Colonic mucosa (tissue), 4 donors: ENCODE data around the gene CCDC152. TPM values are rescaled to one million over a fixed set of nuclear protein-coding genes. Genes with fewer than 3 reads are reported as not detected.

ENCODE experiments used
- DNase-seq: peaks from one replicate; pipeline ENCODE4 v3.0.0-alpha.2; 2020
- H3K27ac ChIP-seq: fragments of 200-600 bp; one replicate; pipeline ENCODE4 v1.8.0; 2021
- H3K27me3 ChIP-seq: fragments of 200-600 bp; one replicate; pipeline ENCODE4 v1.8.0; 2021
- H3K36me3 ChIP-seq: fragments of 200-600 bp; one replicate; pipeline ENCODE4 v1.8.0; 2021
- H3K4me1 ChIP-seq: fragments of 200-600 bp; one replicate; pipeline ENCODE4 v1.8.0; 2021; ENCODE audit warnings: mild to moderate bottlenecking
- H3K4me3 ChIP-seq: fragments of 200-600 bp; one replicate; pipeline ENCODE4 v1.8.0; 2021
- H3K9ac ChIP-seq, 2 donors: one replicate each; pipeline ENCODE4 v1.7.0; 2013; ENCODE audit warnings: control low read depth in 2 of 2, low read depth in 2 of 2, low read length in 2 of 2
- H3K9me3 ChIP-seq: fragments of 200-600 bp; one replicate; pipeline ENCODE4 v1.8.0; 2021
- intact Hi-C: fragments of 100-400 bp; cut with DNase I; formaldehyde crosslinking; loops from one replicate; pipeline ENCODE4 v1.14.1; 2022
- total RNA-seq, 2 donors: library from RNA; stranded (reverse); fragmentation: NEBNext Ultra II Directional in 1 of 2; extraction: Animal tissue kit (Norgen Biotek cat#: 25700) in 1 of 2; gene quantifications; one replicate each; pipeline ENCODE4 v1.2.1, GENCODE V29; 2021
- TF ChIP-seq, protein P1 (sequence below): fragments of 200-600 bp; IDR thresholded peaks from one replicate; pipeline ENCODE4 v1.8.0; 2022; ENCODE audit warnings: antibody characterized with exemption, mild to moderate bottlenecking
- donor health status: healthy.
- donor health status: DM: no; HTN: no; CAD: no.
- donor health status: DM: no; HTN: no; CAD: no.

CCDC152 gene
- total RNA-seq, 2 donors from 2014 or later: 0.27 TPM; not detected in 1

DNA sequence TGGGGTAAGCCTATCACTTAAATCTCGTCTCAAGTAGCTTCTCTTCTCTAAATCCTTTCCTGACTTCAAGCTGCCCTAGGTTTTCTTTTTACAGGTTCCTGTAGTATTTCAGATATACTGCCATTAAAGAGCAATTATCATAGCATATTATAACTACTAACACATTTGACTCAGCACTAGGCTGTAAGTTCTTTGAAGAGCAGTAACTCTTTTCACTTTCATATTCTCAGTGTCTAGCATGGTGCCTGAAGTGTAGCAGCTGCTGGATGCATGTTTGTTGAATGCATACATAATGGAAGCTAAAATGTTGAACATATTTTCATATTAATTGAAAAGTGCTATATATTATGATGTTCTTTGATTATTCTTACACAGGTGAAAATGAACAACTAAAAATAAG is 22.5 kb downstream of the CCDC152 start:
- H3K9me3 ChIP-seq: no peaks in the 10 kb centered on the region
- H3K27ac ChIP-seq: no peak overlapping the region
- no peaks in the 10 kb centered on the region for H3K4me1 ChIP-seq
- no peak overlapping the region for H3K4me3 ChIP-seq
- no peaks in the 10 kb centered on the region for H3K27me3 ChIP-seq
- no peak for DNase-seq
- TF ChIP-seq, protein P1, sequence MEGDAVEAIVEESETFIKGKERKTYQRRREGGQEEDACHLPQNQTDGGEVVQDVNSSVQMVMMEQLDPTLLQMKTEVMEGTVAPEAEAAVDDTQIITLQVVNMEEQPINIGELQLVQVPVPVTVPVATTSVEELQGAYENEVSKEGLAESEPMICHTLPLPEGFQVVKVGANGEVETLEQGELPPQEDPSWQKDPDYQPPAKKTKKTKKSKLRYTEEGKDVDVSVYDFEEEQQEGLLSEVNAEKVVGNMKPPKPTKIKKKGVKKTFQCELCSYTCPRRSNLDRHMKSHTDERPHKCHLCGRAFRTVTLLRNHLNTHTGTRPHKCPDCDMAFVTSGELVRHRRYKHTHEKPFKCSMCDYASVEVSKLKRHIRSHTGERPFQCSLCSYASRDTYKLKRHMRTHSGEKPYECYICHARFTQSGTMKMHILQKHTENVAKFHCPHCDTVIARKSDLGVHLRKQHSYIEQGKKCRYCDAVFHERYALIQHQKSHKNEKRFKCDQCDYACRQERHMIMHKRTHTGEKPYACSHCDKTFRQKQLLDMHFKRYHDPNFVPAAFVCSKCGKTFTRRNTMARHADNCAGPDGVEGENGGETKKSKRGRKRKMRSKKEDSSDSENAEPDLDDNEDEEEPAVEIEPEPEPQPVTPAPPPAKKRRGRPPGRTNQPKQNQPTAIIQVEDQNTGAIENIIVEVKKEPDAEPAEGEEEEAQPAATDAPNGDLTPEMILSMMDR: no peak
- no peak overlapping the region for H3K9ac ChIP-seq
- no peaks in the 10 kb centered on the region for H3K36me3 ChIP-seq
- intact Hi-C loops: loop anchor here (10.0 kb wide), 1 partner anchor 354 kb away; the partner anchor contains the start of gene GHR

DNA sequence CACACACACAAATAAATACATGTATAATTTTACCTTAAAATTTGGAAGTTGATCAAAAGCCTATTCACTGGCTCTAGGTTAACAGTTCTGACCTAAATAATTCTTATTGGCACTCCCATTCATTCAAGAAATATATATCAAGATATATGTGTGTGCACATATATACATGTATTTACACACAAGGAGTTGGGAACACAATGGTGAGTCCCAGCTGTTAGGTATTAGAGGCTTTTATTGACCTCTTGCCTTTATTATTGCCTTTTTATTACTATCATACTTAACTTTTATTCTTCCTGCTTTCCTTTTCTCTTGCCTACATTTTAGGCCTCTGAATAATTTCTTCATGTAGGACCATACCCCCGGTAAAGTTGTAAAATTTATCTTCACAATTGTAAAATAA is 25.0 kb downstream of the CCDC152 start:
- Histone ChIP-seq H3K9ac (no peak overlapping the region), H3K4me3 (no peak overlapping the region), H3K4me1 (no peaks in the 10 kb centered on the region), H3K27ac (no peak overlapping the region), H3K36me3 (no peaks in the 10 kb centered on the region), H3K9me3 (no peaks in the 10 kb centered on the region), H3K27me3 (no peaks in the 10 kb centered on the region)
- TF ChIP-seq, protein P1: no peak
- no peak for DNase-seq
- intact Hi-C loops: no loop called here

DNA sequence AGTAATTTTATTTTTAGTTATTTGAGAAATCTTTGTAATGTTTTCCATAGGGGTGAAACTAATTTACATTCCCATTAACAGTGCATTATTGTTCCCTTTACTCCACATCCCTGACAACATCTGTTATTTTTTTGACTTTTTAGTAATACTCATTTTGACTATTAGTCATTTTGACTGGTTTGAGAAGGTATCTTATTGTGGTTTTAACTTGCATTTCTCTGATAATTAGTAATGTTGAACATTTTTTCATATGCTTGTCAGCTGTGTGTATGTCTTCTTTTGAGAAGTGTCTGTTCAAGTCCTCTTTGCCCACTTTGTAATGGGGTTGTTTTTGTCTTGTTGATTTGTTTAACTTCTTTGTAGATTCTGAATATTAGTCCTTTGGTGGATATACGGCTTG is 27.5 kb downstream of the CCDC152 start:
- Histone ChIP-seq H3K9ac (no peak overlapping the region), H3K4me3 (no peak overlapping the region), H3K36me3 (no peaks in the 10 kb centered on the region), H3K9me3 (no peaks in the 10 kb centered on the region), H3K27me3 (no peaks in the 10 kb centered on the region), H3K27ac (no peak overlapping the region), H3K4me1 (no peaks in the 10 kb centered on the region)
- intact Hi-C loops: no loop called here
- TF ChIP-seq, protein P1: no peak
- DNase-seq: no peak

DNA sequence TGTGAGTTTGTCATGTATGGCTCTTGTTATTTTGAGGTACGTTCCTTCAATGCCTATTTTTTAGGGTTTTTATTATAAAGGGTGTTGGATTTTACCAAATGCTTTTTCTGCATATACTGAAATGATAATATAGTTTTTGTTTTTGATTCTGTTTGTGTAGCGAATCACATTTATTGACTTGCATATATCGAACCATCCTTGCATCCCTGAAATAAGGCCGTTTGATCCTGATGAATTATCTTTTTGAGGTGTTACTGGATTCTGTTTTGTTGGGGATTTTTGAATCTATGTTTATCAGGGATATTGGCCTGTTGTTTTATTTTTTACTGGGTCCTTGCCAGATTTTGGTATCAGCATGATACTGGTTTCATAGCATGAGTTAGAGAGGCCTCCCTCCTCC is 29.1 kb downstream of the CCDC152 start:
- Histone ChIP-seq H3K27ac (no peak overlapping the region), H3K9me3 (no peaks in the 10 kb centered on the region), H3K9ac (no peak overlapping the region), H3K27me3 (no peaks in the 10 kb centered on the region), H3K36me3 (no peaks in the 10 kb centered on the region), H3K4me1 (no peaks in the 10 kb centered on the region), H3K4me3 (no peak overlapping the region)
- intact Hi-C loops: no loop called here
- TF ChIP-seq, protein P1: no peak
- no peak for DNase-seq

DNA sequence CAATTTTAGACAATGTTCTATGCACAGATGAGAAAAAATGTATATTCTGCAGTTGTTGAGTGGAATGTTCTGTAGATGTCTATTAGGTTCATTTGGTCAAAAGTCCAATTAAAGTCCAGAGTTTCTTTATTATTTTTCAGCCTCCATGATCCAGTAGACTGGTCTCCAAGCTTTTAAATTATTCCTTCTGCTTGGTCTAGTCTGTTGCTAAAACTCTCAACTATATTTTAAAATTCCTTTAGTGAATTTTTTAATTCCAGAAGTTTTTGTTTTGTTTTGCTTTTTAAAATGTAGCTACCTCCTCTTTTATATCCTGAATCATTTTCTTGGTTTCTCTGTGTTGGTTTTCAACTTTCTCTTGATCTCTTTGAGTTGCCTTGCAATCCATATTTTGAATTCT is 30.5 kb downstream of the CCDC152 start:
- Histone ChIP-seq H3K9ac (no peak overlapping the region), H3K9me3 (no peaks in the 10 kb centered on the region), H3K4me1 (no peaks in the 10 kb centered on the region), H3K36me3 (no peaks in the 10 kb centered on the region), H3K27ac (no peak overlapping the region), H3K4me3 (no peak overlapping the region), H3K27me3 (no peaks in the 10 kb centered on the region)
- intact Hi-C loops: no loop called here
- no peak for DNase-seq
- TF ChIP-seq, protein P1: no peak

DNA sequence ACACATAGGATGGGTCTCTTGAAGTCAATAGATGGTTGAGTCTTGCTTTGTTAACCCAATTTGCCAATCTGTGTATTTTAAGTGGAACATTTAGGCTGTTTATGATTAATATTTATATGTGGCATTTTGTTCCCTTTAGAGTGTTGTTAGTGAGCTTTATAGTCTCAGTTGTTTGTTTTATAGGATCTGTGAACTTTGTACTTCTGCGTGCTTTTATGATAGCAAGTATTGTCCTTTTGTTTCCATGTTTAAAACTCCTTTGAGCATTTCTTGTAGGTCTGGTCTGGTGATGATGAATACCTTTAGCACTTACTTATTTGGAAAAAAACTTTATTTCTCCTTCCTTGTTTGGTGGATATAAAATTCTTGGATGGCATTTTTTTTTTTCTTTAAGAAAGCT is 31.2 kb downstream of the CCDC152 start:
- H3K4me1 ChIP-seq: no peaks in the 10 kb centered on the region
- H3K27me3 ChIP-seq: no peaks in the 10 kb centered on the region
- H3K4me3 ChIP-seq: no peak overlapping the region
- TF ChIP-seq, protein P1: no peak
- intact Hi-C loops: no loop called here
- no peaks in the 10 kb centered on the region for H3K36me3 ChIP-seq
- H3K9ac ChIP-seq: no peak overlapping the region
- DNase-seq: no peak
- H3K9me3 ChIP-seq: no peaks in the 10 kb centered on the region
- H3K27ac ChIP-seq: no peak overlapping the region
